Ishikawa (cell line): ENCODE measurements around the gene CGN.

ENCODE experiments used
- MAX ChIP-seq: IDR thresholded peaks from 2 replicates; pipeline ENCODE4 v1.6.1; 2012
- NFIC ChIP-seq: IDR thresholded peaks from 2 replicates; pipeline ENCODE4 v1.6.1; 2012

GRCh38 chr1:151581451-151581850 is 70.3 kb downstream of the CGN start:
- TF ChIP-seq MAX = no peak
- no peak for TF ChIP-seq NFIC
